GM12892 (cell line): ENCODE data around the gene LILRB4.

Experiments
- POLR2A ChIP-seq: IDR thresholded peaks from 2 replicates; pipeline ENCODE4 v1.6.1; 2011; ENCODE audit warnings: low read depth, low read length, control low read depth
- POLR2AphosphoS5 ChIP-seq: IDR thresholded peaks from 2 replicates; pipeline ENCODE4 v1.6.1; 2011; ENCODE audit warnings: low read depth, low read length, control low read depth

DNA sequence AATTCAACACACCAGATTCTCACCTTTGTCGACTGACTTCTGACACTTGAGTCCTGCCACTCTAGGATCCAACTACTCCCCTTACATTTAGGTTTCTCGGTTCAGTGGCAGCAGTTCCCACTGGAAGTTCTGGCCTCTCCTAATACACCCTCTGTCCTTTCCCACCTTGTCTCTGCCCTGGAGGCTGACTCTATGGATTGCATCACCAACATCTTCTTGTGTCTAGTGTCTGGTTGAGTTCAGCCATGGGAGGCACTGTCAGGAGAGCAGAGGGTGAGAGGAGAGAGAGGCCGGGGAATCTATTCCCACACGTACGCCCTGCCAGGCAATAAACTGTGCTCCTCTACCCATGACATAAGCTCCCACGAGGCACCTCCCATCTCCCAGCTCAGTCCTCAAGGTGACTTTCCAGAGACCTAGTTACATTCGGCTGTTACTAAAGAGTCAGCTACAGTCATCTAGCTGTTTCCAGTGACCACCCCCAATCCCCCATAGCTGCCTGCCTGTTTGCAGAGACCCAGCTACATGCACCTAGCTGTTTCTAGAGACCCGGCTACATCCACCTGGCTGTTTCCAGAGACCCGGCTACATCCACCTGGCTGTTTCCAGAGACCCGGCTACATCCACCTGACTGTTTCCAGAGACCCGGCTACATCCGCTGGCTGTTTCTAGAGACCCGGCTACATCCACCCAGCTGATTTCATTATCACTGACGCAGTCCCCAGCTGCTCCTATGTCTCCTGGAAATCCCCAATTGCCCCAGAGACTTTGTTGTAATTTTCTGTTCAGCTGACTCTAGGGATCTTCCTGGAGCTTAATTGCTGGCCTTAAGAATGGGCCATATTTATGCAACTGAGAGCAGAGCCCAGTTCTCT, 8.1 kb upstream of the LILRB4 start:
- TF ChIP-seq POLR2A (no peak), POLR2AphosphoS5 (no peak)
